ENCODE results near the gene TXNDC12.

TXNDC12 gene

GRCh38 chr1:51990478-51990965 is 64.5 kb downstream of the TXNDC12 start, which contains the start of gene RAB3B (continued):
- TF ChIP-seq ZNF792 (tag by site-specific recombination; IDR thresholded peaks at IDR 0.05), result no peak

- ChIA-PET CTCF (interaction anchor here (0.6 to 0.9 kb wide), 4 partner anchors 16 to 1386 kb away, joined by 3 to 7 read pairs (median 3); no protein-coding TSS in a partner anchor), POLR2A (interaction anchor here (0.6 kb wide), 2 partner anchors 19 to 52 kb away, joined by 3 to 4 read pairs; no protein-coding TSS in a partner anchor)
- no peaks in the 10 kb centered on the region for H3K36me3 ChIP-seq (ENCODE audit: control insufficient read depth in 2 of 2, insufficient read depth in 1 of 2, low read length in 2 of 2)
- no peak for TF ChIP-seq ZNF449 (tag by site-specific recombination; IDR thresholded peaks at IDR 0.05)
- peak; percentile 73 for TF ChIP-seq ZNF600 (tag by site-specific recombination; IDR thresholded peaks at IDR 0.05)
- peak; percentile 37; the same call in 1 of the 2 replicates for TF ChIP-seq GLIS2 (tag by site-specific recombination; IDR thresholded peaks at IDR 0.05)
- TF ChIP-seq ZNF518A (tag by site-specific recombination; conservative IDR thresholded peaks at IDR 0.05; ENCODE audit: low read depth), result no peak
- TF ChIP-seq SP2 (tag by site-specific recombination; IDR thresholded peaks at IDR 0.05), result peak; percentile 17; the same call in 1 of the 2 replicates
- TF ChIP-seq PATZ1 (tag by site-specific recombination; IDR thresholded peaks at IDR 0.05), result 0 out of 2 replicates have a peak, but pooled peaks have one; percentile 10
- TF ChIP-seq ZNF350 (tag by site-specific recombination; IDR thresholded peaks at IDR 0.05), result no peak
- no peak for TF ChIP-seq PRDM6 (tag by site-specific recombination; IDR thresholded peaks at IDR 0.05)
- no peak for TF ChIP-seq ZSCAN4 (tag by site-specific recombination; IDR thresholded peaks at IDR 0.05)
- TF ChIP-seq ZFHX2 (tag by site-specific recombination; conservative IDR thresholded peaks at IDR 0.05), result 0 out of 2 replicates have a peak, but pooled peaks have one; percentile 9
- no peak for TF ChIP-seq ZNF664 (tag by site-specific recombination; IDR thresholded peaks at IDR 0.05)
- TF ChIP-seq ZNF580 (tag by site-specific recombination; IDR thresholded peaks at IDR 0.05), result no peak
- TF ChIP-seq TSHZ1 (tag by site-specific recombination; IDR thresholded peaks at IDR 0.05; ENCODE audit: borderline replicate concordance), result no peak
- H3K4me3 ChIP-seq (ENCODE audit: low read depth, low read length), result peak overlapping the region; percentile 56
- no peaks in the 10 kb centered on the region for H3K4me1 ChIP-seq (ENCODE audit: control insufficient read depth, insufficient read depth, low read length)
- no peak overlapping the region; the same call in 1 of the 2 replicates for H3K27ac ChIP-seq (ENCODE audit: extremely low read depth, low read depth, low read length)
- H3K9me3 ChIP-seq (ENCODE audit: control insufficient read depth, insufficient read depth, low read depth, low read length), result no peaks in the 10 kb centered on the region
These were observed 65.2 kb downstream of the TXNDC12 start for GRCh38 chr1:51989582-51990477.
